Transverse colon (tissue), 4 donors: Measurements from ENCODE around the gene SLC9A1.

Experiments used
- CTCF ChIP-seq, 5 experiments: fragments of 200-600 bp in 3 of 5; fragments of 450-650 bp in 2 of 5; sonication (generic) in 3 of 5; IDR thresholded peaks; 1 replicate in 2 of 5; 2 replicates in 3 of 5; pipeline ENCODE4 v1.5.1; 2016 to 2017; ENCODE audit warnings: antibody characterized with exemption in 5 of 5, inconsistent platforms in 3 of 5, mild to moderate bottlenecking in 2 of 5, moderate library complexity in 1 of 5
- POLR2AphosphoS5 ChIP-seq, 3 donors: sonication (generic); formaldehyde crosslinking; IDR thresholded peaks; one replicate each; pipeline ENCODE4 v1.6.1; 2016; ENCODE audit warnings: antibody characterized with exemption in 3 of 3

DNA sequence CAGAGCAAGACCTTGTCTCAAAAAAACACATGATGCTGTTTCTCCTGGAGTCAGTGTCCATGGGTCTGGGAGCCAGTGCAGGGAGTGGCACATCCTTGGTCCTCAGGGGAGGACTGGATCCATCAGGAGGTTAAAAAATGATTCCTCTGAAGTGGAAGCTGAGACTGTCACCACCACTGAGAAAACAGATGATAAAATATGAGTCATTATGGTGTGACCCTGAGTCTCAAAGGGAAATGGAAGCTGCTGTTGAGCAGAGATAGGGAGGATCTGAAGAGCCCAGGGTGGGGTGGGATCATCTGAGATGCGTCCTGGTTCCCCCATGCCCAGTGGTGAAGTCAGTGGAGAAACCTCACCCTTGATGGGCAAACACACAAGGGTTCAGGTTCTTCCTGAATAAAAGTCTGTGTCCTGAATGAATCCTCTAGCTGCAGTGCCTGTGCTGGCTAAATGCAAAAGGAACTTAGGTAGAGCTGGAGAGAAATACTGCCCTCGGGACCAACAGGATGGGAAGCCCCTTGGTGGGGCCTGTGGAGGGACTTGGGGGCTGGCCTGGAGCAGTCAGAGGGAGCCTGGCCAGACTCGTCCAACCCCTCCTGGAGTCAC is 80.6 kb downstream of the SLC9A1 start:
- no peak for TF ChIP-seq CTCF (IDR thresholded peaks at IDR 0.05)
- no peak for TF ChIP-seq POLR2AphosphoS5 (IDR thresholded peaks at IDR 0.05)
